ENCODE data around the gene CLEC7A.

- no peak for TF ChIP-seq CTCF (IDR thresholded peaks at IDR 0.05; ENCODE audit: insufficient read depth, low read depth, low read length)
- TF ChIP-seq EZH2 (IDR thresholded peaks at IDR 0.05; ENCODE audit: insufficient read depth, low read length): no peak
Observed at GRCh38 chr12:10179776-10180181, 49.8 kb upstream of the CLEC7A start.

Measured in astrocyte (in vitro differentiated cells and primary cell).